Measurements from ENCODE around the gene PDF.
"Not testable (repeated sequence)": the region's sequence is repeated elsewhere in the genome, so short reads cannot be mapped to it uniquely, and the experiment has no call there.

PDF gene

GRCh38 chr16:69330286-69331109 lies at the start of gene PDF:
PDF (minus strand) TSS chr16:69330588; CDS start chr16:69330570, 18 bp downstream.
- peak; percentile 90 for DNase-seq

GRCh38 chr16:69378760-69379159 lies 48.4 kb upstream of the PDF start:
- no peak for DNase-seq

DNA sequence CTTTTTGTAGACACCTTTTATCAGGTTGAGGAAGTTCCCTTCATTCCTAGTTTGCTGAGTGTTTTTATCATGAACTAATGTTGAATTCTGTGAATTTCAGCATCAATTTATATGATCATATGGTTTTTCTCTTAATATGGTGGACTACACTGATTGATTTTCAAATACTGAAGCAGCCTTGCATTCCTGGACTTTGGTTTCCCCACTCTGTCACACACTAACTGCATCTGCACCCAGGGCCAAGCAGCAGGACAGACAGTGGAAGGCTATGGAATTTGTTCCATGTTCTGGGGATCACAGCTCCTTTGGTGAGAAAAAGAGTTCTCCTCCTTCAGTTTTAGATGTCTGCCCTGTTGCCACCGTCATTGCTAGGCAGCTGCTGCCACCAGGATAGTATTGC lies 47.6 kb upstream of the PDF start:
- no peak for DNase-seq

DNA sequence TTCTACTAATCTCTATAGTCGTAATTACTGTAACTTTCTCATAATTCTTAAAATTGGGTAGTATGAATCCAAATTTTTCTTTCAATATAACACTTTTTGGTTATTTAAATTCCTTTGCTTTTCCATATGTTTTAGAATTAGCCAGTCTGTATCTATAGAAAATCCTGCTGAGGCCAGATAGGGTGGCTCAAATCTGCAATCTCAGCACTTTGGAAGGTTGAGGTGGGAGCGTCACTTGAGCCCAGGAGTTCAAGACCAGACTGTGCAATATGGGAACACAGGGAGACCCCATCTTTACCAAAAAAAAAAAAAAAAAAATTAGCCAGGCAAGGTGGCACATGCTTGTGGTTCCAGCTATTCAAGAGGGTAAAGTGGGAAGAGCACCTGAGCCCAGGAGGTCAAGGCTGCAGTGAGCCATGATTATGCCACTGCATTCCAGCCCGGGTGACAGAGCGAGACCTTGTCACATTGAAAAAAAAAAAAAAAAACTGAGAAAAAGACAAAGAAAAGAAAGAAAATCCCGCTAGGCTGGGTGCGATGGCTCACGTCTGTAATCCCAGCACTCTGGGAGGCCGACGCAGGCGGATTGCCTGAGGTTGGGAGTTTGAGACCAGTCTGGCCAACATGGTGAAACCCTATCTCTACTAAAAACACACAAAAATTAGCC lies 46.1 kb upstream of the PDF start:
- no peak for DNase-seq

GRCh38 chr16:69373019-69373418 lies 42.6 kb upstream of the PDF start:
- DNase-seq: no peak

DNA sequence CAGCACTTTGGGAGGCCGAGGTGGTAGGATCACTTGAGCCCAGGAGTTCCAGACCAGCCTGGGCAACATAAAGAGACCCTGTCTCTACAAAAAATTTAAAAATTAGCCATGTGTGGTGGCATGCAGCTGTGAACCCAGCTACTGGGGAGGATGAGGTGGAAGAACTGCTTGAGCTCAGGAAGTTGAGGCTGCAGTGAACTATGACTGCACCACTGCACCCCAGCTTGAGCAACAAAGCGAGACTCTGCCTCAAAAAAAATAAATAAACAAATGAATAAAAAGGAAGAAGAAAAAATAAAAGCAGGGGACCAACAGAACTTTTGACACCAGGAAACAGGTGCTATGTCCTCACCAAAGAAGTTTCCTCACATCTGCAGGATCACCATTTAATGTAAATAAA lies 41.2 kb upstream of the PDF start:
- no peak for DNase-seq

- no peak for DNase-seq
These were observed 38.5 kb upstream of the PDF start for GRCh38 chr16:69368866-69369265.

GRCh38 chr16:69367980-69368379 lies 37.6 kb upstream of the PDF start:
- no peak for DNase-seq

GRCh38 chr16:69366431-69366830 lies 36.0 kb upstream of the PDF start:
- no peak for DNase-seq

GRCh38 chr16:69365901-69366300 lies 35.5 kb upstream of the PDF start:
- no peak for DNase-seq

GRCh38 chr16:69364088-69364487 lies 33.7 kb upstream of the PDF start:
- no peak for DNase-seq

GRCh38 chr16:69363281-69363717 lies 32.9 kb upstream of the PDF start:
- DNase-seq: no peak

DNA sequence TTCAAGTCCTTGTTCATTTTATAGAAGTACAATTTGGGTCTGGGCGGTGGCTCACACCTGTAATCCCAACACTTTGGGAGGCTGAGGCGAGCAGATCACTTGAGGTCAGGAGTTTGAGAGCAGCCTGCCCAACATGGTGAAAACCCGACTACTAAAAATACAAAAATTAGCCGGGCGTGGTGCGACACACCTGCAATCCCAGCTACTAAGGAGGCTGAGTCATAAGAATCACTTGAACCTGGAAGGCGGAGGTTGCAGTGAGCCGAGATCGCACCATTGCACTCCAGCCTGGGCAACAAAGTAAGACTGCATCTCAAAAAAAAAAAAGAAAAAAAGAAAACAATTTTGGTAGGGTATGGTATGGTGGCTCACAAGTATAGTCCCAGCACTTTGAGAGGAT lies 29.7 kb upstream of the PDF start:
- not testable (repeated sequence) for DNase-seq

- no peak for DNase-seq
These were observed 21.1 kb upstream of the PDF start, which contains the start of gene TMED6 for GRCh38 chr16:69351309-69352027. TMED6 (minus strand) TSS chr16:69351786; CDS start chr16:69351753, 33 bp downstream.

DNA sequence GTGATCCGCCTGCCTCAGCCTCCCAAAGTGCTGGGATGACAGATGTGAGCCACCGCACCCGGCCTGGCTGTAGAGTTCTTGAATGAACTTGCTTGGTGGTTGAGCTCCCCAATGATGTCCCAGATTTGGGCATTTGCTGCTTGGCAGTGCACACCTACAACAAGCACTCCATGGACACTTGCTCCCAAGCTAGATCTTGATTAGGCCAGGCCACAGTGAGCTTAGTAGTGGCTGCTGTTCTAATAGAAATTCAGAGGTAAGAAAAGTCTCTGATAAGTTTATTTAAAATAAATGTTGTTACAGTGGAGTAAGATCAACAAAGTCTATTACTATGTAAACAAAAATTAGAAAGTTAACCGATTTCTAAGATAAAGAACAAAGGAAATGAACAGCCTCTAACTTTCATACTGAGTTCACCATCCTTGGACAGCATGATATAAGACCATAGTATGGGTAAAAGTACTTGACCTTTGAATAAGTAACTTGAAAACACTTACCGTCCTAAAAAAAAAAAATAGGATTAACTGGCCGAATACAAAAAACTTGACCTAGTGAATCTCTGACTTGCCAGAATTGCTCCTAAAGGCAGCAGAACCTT lies 20.2 kb upstream of the PDF start:
- DNase-seq: no peak

GRCh38 chr16:69349536-69349935 lies 19.1 kb upstream of the PDF start:
- DNase-seq: no peak

DNA sequence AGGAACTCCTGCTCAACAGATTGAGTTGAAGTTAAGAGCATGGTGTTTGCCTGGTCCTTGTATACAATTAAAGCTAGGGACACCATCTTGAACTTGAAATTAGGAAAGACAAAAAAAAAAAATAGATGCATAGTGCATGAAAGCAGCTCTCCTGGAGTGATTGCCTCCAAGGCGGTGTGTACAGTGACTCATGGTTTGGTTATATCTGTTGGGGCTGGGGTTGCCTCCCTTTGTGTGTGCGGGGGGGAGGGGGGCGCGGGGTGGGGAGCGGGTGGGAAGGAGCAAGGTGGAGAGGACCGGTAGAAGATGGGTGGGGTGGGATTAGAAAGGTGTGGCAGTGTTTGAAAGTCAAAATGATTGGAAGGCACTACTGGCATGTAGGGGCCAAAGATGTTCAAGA lies 17.8 kb upstream of the PDF start:
- no peak for DNase-seq

GRCh38 chr16:69346683-69347082 lies 16.3 kb upstream of the PDF start:
- DNase-seq: no peak

GRCh38 chr16:69345923-69346322 lies 15.5 kb upstream of the PDF start:
- peak; percentile 67 to 81 for DNase-seq

- DNase-seq: no peak
These were observed 13.8 kb upstream of the PDF start for GRCh38 chr16:69344171-69344570.

DNA sequence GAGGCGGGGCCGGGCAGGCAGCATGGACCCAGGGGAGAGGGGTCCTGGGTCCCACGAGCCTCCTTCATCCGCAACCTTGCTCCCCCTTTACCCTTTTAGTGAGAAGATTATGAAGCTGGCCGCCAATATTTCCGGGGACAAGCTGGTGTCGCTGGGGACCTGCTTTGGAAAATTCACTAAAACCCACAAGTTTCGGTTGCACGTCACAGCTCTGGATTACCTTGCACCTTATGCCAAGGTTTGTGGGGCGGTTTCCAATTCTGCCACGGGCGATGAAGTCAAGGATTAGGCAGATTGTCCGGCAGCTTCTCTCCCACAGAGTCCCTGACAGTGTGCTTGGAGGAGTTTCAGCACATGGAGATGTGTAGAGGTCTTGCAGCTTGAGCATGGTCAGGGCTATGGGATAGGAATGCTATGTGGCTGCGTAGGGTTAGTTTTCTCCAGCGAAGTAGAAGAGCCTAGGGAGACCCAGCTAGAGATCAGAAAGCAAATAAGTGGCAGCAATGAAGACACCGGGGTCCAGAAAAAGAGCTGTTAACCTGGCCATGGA lies 9.8 kb upstream of the PDF start:
- DNase-seq: no peak

DNA sequence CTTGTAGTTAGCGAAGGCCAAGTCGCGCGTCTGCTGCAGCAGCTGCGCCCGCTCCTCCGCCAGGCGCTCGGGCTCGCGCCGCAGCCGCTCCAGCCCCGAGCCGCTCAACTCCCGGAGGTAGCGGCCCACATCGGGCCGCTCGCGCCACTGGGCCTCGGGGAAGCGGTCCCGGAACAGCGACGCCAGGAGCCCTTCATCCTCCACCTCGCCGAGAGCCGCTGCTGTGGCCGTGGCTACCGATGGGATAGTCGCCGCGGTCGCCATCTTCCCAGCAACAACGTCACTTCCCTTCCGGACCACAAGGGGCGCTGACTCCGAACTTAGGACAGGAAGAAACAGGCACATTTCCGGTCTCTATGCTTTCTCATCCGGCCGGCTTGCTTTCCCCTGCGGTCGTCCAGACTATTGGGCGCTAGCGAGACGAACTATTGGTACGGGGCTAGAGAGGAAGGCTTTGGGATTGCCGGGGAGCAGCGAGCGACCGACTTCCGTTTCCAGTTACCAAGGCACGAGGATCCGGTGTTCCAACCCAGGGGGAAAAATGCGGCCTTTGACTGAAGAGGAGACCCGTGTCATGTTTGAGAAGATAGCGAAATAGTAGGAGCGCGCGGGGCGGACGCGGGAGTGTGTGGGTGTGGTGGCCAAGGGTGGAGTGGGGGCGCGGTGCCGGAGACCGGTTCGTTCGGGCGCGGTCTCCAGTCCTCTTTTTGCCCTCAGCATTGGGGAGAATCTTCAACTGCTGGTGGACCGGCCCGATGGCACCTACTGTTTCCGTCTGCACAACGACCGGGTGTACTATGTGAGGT lies 9.1 kb upstream of the PDF start, which contains the start of the genes COG8 and NIP7:
COG8 (minus strand) TSS at position 276 of the 806 bp plus-strand sequence; CDS start at position 264, 12 bp downstream.
NIP7 (plus strand) TSS at position 484 of the 806 bp plus-strand sequence; CDS start at position 542, 58 bp downstream.
- DNase-seq: peak; percentile 98

Measured in inflammatory macrophage treated with lipopolysaccharide for 1 hour (primary cell).